B cell (primary cell): ENCODE data around the gene HOXA4. TPM values are rescaled to one million over a fixed set of nuclear protein-coding genes. Genes with fewer than 3 reads are reported as not detected.

Source experiments
- ATAC-seq: fragments of 200-7000 bp; cut with Tn5 transposase; one replicate; pipeline ENCODE4 v1.10.0; 2021; ENCODE audit warnings: low read depth, mild to moderate bottlenecking, moderate number of reproducible peaks, moderate library complexity
- CTCF ChIA-PET: fragments of 350-600 bp; sonication (Branson Sonifier 250); formaldehyde crosslinking; loops from one replicate; lab custom pipeline; 2021; ENCODE audit warnings: antibody characterized with exemption, inconsistent platforms; lab: Charles Lee
- POLR2A ChIA-PET: fragments of 350-600 bp; sonication (Branson Sonifier 250); formaldehyde crosslinking; loops from one replicate; lab custom pipeline; 2021; ENCODE audit warnings: antibody characterized with exemption; lab: Charles Lee
- DNase-seq: peaks from one replicate; pipeline ENCODE4 v3.0.0; 2013
- H2AFZ ChIP-seq: 2 replicates; pipeline ENCODE4 v1.6.1; 2012; ENCODE audit warnings: mild to moderate bottlenecking, low read depth, low read length; ENCODE audit not compliant: insufficient read depth, poor library complexity, severe bottlenecking
- H3K27ac ChIP-seq, 2 donors: 1 replicate in 1 of 2; 2 replicates in 1 of 2; pipeline ENCODE4 v1.5.1; 2012 to 2013; ENCODE audit warnings: low read length in 2 of 2, mild to moderate bottlenecking in 2 of 2, moderate library complexity in 1 of 2
- H3K27me3 ChIP-seq, 4 experiments: fragments of 200-600 bp in 1 of 4; sonication (generic) in 1 of 4; replicated peaks in 1 of 4; 1 replicate in 2 of 4; 2 replicates in 2 of 4; pipeline versions ENCODE4 v1.6.1 to v1.7.0; 2013 to 2016; ENCODE audit warnings: low read length in 3 of 4, mild to moderate bottlenecking in 2 of 4, mixed read lengths in 1 of 4, moderate library complexity in 1 of 4; ENCODE audit not compliant: insufficient read depth in 4 of 4, control insufficient read depth in 3 of 4; ENCODE audit errors: control extremely low read depth in 1 of 4
- H3K36me3 ChIP-seq, 2 experiments: replicated peaks in 1 of 2; 1 replicate in 1 of 2; 2 replicates in 1 of 2; pipeline versions ENCODE4 v1.6.1 to v1.7.1; 2013; ENCODE audit warnings: low read length in 1 of 2; ENCODE audit not compliant: insufficient read depth in 2 of 2, control insufficient read depth in 1 of 2; ENCODE audit errors: control extremely low read depth in 1 of 2, extremely low read depth in 1 of 2
- H3K4me1 ChIP-seq, 2 donors: fragments of 200-600 bp in 1 of 2; sonication (generic) in 1 of 2; 1 replicate in 1 of 2; 2 replicates in 1 of 2; pipeline versions ENCODE4 v1.5.1 to v1.6.1; 2013 to 2017; ENCODE audit warnings: low read length in 2 of 2; ENCODE audit not compliant: control insufficient read depth in 2 of 2, insufficient read depth in 2 of 2
- H3K4me2 ChIP-seq: replicated peaks from 2 replicates; pipeline ENCODE3; 2012; ENCODE audit warnings: mild to moderate bottlenecking, low read depth, low read length; ENCODE audit not compliant: poor library complexity, severe bottlenecking
- H3K4me3 ChIP-seq, 5 experiments: fragments of 200-600 bp in 1 of 5; sonication (generic) in 1 of 5; 1 replicate in 3 of 5; 2 replicates in 2 of 5; pipeline versions ENCODE4 v1.5.1 to v1.7.0; 2011 to 2016; ENCODE audit warnings: low read length in 4 of 5, mild to moderate bottlenecking in 4 of 5, low read depth in 2 of 5, control low read depth in 1 of 5, moderate library complexity in 1 of 5; ENCODE audit not compliant: insufficient read depth in 1 of 5; ENCODE audit errors: control extremely low read depth in 1 of 5, extremely low read depth in 1 of 5
- H3K79me2 ChIP-seq: fragments of 200-600 bp; sonication (generic); one replicate; pipeline ENCODE4 v1.6.0; 2016; ENCODE audit warnings: low read length; ENCODE audit not compliant: control insufficient read depth, insufficient read depth
- H3K9ac ChIP-seq: fragments of 200-600 bp; sonication (generic); 2 replicates; pipeline ENCODE4 v1.6.1; 2017; ENCODE audit warnings: mild to moderate bottlenecking, low read length, moderate library complexity
- H3K9me3 ChIP-seq, 3 donors: one replicate each; pipeline versions ENCODE4 v1.6.1 to v1.7.1; 2013; ENCODE audit warnings: low read length in 2 of 3; ENCODE audit not compliant: control insufficient read depth in 2 of 3, insufficient read depth in 1 of 3; ENCODE audit errors: control extremely low read depth in 1 of 3
- H4K20me1 ChIP-seq: 2 replicates; pipeline ENCODE4 v1.6.0; 2012; ENCODE audit warnings: mild to moderate bottlenecking, low read length; ENCODE audit not compliant: insufficient read depth, control insufficient read depth, poor library complexity, severe bottlenecking
- H3K27ac Mint-ChIP-seq: one replicate; pipeline ENCODE4 v1.8.0; 2021; ENCODE audit warnings: mixed read lengths
- H3K27me3 Mint-ChIP-seq: one replicate; pipeline ENCODE4 v1.8.0; 2021; ENCODE audit warnings: mixed read lengths
- H3K4me1 Mint-ChIP-seq: one replicate; pipeline ENCODE4 v1.8.0; 2021; ENCODE audit warnings: mixed read lengths
- H3K4me3 Mint-ChIP-seq: one replicate; pipeline ENCODE4 v1.8.0; 2021; ENCODE audit warnings: mixed read lengths
- H3K9me3 Mint-ChIP-seq: one replicate; pipeline ENCODE4 v1.8.0; 2022; ENCODE audit warnings: mixed read lengths; ENCODE audit not compliant: insufficient read depth
- EZH2 ChIP-seq: IDR thresholded peaks from 2 replicates; pipeline ENCODE4 v1.6.1; 2012; ENCODE audit warnings: borderline replicate concordance, low read depth, mild to moderate bottlenecking, moderate library complexity, low read length; ENCODE audit not compliant: insufficient read depth, poor library complexity, severe bottlenecking
- WGBS: methylation state at CpG from one replicate; pipeline ENCODE4 v1.1.5; 2013; ENCODE audit warnings: missing lambda C conversion rate; ENCODE audit not compliant: insufficient coverage; 5-methylcytosine and 5-hydroxymethylcytosine counted together
- intact Hi-C: fragments of 100-400 bp; cut with micrococcal nuclease; formaldehyde crosslinking; loops from one replicate; pipeline ENCODE4 v1.10.0; 2022
- polyA plus RNA-seq: library from polyadenylated mRNA; depleted of rRNA; stranded (reverse); fragments of >200 nt; gene quantifications from 2 replicates; pipeline ENCODE4 v1.2.3, GENCODE V29; 2012
- total RNA-seq, 2 donors: library from RNA; stranded (reverse); fragments of 120-200 nt in 1 of 2; gene quantifications; 1 replicate in 1 of 2; 2 replicates in 1 of 2; pipeline versions ENCODE4 v1.2.3 to v1.2.4, GENCODE V29; 2013 to 2022
- TF ChIP-seq, protein P1 (sequence below): fragments of 200-600 bp; IDR thresholded peaks from one replicate; pipeline ENCODE4 v1.8.0; 2022; ENCODE audit warnings: antibody characterized with exemption, mild to moderate bottlenecking

Gene HOXA4
- total and polyA plus RNA-seq, 2 donors (not counting 1 experiment from before 2014, with no cell fraction given) = 0.30 TPM; not detected in 1

DNA sequence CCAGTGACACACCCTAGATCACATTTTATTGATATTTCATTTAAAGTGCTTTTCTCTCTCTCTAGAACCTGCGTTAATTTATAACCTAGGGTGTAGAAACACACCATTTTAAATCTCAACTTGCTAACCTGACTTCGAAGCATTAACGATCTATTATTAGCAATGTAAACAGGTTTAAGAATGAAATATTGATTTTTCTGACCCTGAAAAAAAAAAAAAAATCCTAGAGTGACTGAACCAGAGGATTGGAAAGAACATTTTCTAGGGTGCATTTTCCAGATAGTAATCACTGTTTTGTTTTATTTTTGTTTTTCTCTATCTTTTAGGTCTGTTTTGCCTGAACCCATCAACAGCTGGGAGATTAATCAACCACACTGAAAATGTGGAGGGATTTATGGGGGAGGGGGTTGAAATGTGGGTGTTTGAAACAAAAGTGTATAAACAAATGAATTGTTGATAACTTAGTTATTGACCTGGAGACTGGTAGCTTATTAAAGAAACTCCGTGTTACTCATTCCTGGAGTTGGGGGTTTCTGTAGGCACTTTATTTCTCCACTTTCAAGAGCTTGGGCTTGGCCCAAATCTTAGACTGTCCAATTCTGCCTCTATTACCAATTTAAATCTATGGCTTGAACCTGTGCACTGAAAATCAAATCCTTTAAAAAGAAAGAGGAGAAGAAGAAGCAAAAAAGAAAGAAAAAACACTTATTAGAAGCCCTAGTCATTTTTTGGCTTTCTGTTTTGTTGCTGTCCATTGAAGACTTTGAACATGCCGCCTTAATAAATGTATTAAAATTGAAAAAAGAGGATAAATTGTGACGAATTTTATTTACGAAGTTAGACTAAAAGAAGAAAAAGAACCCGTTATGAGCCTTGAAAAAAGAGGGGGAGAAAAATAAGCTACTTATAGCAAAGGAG lies 30.8 kb downstream of the HOXA4 start:
- Histone ChIP-seq H3K36me3 (no peaks in the 10 kb centered on the region), H3K79me2 (no peaks in the 10 kb centered on the region), H3K9ac (no peak overlapping the region), H3K4me2 (no peak overlapping the region), H4K20me1 (peaks cover 12% of the 10 kb centered on the region), H3K4me1 (peaks cover 50% of the 10 kb centered on the region in 2 donors), H3K4me3 (no peak overlapping the region), H2AFZ (no peak overlapping the region), H3K27me3 (peaks cover 0 to 92% (median 60%) of the 10 kb centered on the region in 4 experiments), H3K27ac (no peak overlapping the region), H3K9me3 (peaks cover 0 to 29% (median 0%) of the 10 kb centered on the region in 3 donors)
- ATAC-seq = no peak
- no peak for DNase-seq
- Mint-ChIP-seq H3K9me3 (no peaks in the 10 kb centered on the region), H3K4me3 (no peak overlapping the region), H3K27me3 (peaks cover 72% of the 10 kb centered on the region), H3K4me1 (peaks cover 47% of the 10 kb centered on the region), H3K27ac (no peak overlapping the region)
- no peak for TF ChIP-seq EZH2
- TF ChIP-seq, protein P1, sequence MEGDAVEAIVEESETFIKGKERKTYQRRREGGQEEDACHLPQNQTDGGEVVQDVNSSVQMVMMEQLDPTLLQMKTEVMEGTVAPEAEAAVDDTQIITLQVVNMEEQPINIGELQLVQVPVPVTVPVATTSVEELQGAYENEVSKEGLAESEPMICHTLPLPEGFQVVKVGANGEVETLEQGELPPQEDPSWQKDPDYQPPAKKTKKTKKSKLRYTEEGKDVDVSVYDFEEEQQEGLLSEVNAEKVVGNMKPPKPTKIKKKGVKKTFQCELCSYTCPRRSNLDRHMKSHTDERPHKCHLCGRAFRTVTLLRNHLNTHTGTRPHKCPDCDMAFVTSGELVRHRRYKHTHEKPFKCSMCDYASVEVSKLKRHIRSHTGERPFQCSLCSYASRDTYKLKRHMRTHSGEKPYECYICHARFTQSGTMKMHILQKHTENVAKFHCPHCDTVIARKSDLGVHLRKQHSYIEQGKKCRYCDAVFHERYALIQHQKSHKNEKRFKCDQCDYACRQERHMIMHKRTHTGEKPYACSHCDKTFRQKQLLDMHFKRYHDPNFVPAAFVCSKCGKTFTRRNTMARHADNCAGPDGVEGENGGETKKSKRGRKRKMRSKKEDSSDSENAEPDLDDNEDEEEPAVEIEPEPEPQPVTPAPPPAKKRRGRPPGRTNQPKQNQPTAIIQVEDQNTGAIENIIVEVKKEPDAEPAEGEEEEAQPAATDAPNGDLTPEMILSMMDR = no peak
- intact Hi-C loops = loop anchor here (5.0 kb wide), 2 partner anchors 417 to 1237 kb away; no protein-coding TSS in a partner anchor
- POLR2A ChIA-PET = no interaction called here
- CTCF ChIA-PET = interaction anchor here (0.7 to 1.5 kb wide), 5 partner anchors 51 to 1205 kb away, joined by 3 to 7 read pairs (median 4); no protein-coding TSS in a partner anchor
- no CpG with 5 or more reads among the region's 8 CpGs for WGBS
